ENCODE results near the gene SYVN1. TPM values are rescaled to one million over a fixed set of nuclear protein-coding genes. Genes with fewer than 3 reads are reported as not detected.

The SYVN1 gene
- total and polyA plus RNA-seq, 10 of the 15 experiments (the other 5 are each of a cell fraction or from before 2014, with no cell fraction given), result 0.79 to 63.6 (median 20.1) TPM

DNA sequence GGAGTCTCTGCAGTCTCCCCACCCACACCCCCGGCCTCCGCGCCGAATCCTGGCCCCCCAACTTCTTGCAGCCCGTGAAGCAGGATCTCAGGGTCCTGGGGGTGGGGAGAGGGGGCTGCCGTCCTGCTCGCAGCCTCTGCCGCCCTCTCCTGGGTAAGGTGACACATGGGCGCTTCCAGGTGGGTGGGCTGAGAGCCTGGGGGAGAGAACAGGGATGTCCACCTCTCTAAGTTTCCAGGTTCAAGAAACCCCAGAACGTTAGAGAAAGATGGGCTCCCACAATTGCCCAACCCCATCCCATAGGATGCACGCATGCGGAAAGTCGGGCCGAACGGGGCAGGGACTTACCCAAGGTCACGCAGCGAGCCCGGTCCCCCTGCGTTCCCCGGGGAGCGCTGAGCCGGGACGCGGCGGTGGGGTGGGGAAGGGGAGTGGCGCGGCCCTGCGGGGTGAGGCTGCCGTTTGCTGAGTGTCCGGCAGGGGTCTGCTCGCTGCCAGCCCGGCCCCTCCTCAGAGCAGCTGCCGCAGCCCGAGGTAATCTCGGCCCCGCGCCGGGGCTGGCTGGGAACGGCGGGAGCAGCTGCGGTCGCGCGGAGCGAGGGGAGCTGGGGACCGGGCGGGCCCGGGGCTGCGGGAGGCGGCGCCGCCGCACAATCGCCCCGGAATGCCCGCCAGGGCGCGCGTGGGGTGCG lies 46.7 kb upstream of the SYVN1 start (continued):
- TF ChIP-seq, protein P1, sequence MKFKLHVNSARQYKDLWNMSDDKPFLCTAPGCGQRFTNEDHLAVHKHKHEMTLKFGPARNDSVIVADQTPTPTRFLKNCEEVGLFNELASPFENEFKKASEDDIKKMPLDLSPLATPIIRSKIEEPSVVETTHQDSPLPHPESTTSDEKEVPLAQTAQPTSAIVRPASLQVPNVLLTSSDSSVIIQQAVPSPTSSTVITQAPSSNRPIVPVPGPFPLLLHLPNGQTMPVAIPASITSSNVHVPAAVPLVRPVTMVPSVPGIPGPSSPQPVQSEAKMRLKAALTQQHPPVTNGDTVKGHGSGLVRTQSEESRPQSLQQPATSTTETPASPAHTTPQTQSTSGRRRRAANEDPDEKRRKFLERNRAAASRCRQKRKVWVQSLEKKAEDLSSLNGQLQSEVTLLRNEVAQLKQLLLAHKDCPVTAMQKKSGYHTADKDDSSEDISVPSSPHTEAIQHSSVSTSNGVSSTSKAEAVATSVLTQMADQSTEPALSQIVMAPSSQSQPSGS (IDR thresholded peaks at IDR 0.05; ENCODE audit: low read length), result no peak
- TF ChIP-seq ZNF622 (IDR thresholded peaks at IDR 0.05) (no peak), JUND (IDR thresholded peaks at IDR 0.05; ENCODE audit: low read depth, low read length) (no peak), RAD21 (IDR thresholded peaks at IDR 0.05; ENCODE audit: insufficient read depth, low read depth, low read length) (peak; percentile 87), CBX5 (IDR thresholded peaks at IDR 0.05; ENCODE audit: low read depth) (no peak), SMC3 (IDR thresholded peaks at IDR 0.05; ENCODE audit: borderline replicate concordance, low read length) (peak; percentile 58), IKZF1 (conservative IDR thresholded peaks at IDR 0.05) (peak; percentile 83), CBX3 (IDR thresholded peaks at IDR 0.05; ENCODE audit: borderline replicate concordance, low read depth) (no peak), YY1 (IDR thresholded peaks at IDR 0.05; ENCODE audit: low read depth, low read length) (0 out of 2 replicates have a peak, but pooled peaks have one; percentile 30), NFYB (IDR thresholded peaks at IDR 0.05; ENCODE audit: insufficient read depth, low read depth, low read length) (no peak), SREBF2 (IDR thresholded peaks at IDR 0.05; ENCODE audit: low read length) (no peak), RELA (IDR thresholded peaks at IDR 0.05; ENCODE audit: borderline replicate concordance, partially characterized antibody) (peak; percentile 19), NFIC (IDR thresholded peaks at IDR 0.05; ENCODE audit: low read depth, low read length) (no peak), PAX5 (IDR thresholded peaks at IDR 0.05; ENCODE audit: borderline replicate concordance, low read depth, low read length) (peak; percentile 62; the same call in 1 of the 2 replicates)
- TF ChIP-seq, protein P2, sequence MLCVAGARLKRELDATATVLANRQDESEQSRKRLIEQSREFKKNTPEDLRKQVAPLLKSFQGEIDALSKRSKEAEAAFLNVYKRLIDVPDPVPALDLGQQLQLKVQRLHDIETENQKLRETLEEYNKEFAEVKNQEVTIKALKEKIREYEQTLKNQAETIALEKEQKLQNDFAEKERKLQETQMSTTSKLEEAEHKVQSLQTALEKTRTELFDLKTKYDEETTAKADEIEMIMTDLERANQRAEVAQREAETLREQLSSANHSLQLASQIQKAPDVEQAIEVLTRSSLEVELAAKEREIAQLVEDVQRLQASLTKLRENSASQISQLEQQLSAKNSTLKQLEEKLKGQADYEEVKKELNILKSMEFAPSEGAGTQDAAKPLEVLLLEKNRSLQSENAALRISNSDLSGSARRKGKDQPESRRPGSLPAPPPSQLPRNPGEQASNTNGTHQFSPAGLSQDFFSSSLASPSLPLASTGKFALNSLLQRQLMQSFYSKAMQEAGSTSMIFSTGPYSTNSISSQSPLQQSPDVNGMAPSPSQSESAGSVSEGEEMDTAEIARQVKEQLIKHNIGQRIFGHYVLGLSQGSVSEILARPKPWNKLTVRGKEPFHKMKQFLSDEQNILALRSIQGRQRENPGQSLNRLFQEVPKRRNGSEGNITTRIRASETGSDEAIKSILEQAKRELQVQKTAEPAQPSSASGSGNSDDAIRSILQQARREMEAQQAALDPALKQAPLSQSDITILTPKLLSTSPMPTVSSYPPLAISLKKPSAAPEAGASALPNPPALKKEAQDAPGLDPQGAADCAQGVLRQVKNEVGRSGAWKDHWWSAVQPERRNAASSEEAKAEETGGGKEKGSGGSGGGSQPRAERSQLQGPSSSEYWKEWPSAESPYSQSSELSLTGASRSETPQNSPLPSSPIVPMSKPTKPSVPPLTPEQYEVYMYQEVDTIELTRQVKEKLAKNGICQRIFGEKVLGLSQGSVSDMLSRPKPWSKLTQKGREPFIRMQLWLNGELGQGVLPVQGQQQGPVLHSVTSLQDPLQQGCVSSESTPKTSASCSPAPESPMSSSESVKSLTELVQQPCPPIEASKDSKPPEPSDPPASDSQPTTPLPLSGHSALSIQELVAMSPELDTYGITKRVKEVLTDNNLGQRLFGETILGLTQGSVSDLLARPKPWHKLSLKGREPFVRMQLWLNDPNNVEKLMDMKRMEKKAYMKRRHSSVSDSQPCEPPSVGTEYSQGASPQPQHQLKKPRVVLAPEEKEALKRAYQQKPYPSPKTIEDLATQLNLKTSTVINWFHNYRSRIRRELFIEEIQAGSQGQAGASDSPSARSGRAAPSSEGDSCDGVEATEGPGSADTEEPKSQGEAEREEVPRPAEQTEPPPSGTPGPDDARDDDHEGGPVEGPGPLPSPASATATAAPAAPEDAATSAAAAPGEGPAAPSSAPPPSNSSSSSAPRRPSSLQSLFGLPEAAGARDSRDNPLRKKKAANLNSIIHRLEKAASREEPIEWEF (IDR thresholded peaks at IDR 0.05; ENCODE audit: insufficient replicate concordance, low read depth, low read length), result no peak
- TF ChIP-seq, protein P3, sequence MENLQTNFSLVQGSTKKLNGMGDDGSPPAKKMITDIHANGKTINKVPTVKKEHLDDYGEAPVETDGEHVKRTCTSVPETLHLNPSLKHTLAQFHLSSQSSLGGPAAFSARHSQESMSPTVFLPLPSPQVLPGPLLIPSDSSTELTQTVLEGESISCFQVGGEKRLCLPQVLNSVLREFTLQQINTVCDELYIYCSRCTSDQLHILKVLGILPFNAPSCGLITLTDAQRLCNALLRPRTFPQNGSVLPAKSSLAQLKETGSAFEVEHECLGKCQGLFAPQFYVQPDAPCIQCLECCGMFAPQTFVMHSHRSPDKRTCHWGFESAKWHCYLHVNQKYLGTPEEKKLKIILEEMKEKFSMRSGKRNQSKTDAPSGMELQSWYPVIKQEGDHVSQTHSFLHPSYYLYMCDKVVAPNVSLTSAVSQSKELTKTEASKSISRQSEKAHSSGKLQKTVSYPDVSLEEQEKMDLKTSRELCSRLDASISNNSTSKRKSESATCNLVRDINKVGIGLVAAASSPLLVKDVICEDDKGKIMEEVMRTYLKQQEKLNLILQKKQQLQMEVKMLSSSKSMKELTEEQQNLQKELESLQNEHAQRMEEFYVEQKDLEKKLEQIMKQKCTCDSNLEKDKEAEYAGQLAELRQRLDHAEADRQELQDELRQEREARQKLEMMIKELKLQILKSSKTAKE (IDR thresholded peaks at IDR 0.05; ENCODE audit: low read depth, poor library complexity, severe bottlenecking), result no peak
